ENCODE data around the gene MIPEP.

- TF ChIP-seq, protein P1, sequence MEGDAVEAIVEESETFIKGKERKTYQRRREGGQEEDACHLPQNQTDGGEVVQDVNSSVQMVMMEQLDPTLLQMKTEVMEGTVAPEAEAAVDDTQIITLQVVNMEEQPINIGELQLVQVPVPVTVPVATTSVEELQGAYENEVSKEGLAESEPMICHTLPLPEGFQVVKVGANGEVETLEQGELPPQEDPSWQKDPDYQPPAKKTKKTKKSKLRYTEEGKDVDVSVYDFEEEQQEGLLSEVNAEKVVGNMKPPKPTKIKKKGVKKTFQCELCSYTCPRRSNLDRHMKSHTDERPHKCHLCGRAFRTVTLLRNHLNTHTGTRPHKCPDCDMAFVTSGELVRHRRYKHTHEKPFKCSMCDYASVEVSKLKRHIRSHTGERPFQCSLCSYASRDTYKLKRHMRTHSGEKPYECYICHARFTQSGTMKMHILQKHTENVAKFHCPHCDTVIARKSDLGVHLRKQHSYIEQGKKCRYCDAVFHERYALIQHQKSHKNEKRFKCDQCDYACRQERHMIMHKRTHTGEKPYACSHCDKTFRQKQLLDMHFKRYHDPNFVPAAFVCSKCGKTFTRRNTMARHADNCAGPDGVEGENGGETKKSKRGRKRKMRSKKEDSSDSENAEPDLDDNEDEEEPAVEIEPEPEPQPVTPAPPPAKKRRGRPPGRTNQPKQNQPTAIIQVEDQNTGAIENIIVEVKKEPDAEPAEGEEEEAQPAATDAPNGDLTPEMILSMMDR (IDR thresholded peaks at IDR 0.05): no peak
- TF ChIP-seq POLR2A (IDR thresholded peaks at IDR 0.05): no peak
Measured at GRCh38 chr13:23859455-23859854, 29.7 kb downstream of the MIPEP start.
